HepG2 (cell line): ENCODE measurements around the gene SLC13A2. TPM values are rescaled to one million over a fixed set of nuclear protein-coding genes. Genes with fewer than 3 reads are reported as not detected.

Source experiments
- DZIP1 ChIP-seq: sonication (generic); formaldehyde crosslinking; IDR thresholded peaks from 2 replicates; pipeline ENCODE4 v1.5.0; 2020; ENCODE audit warnings: mild to moderate bottlenecking, missing genetic modification reagents
- ELF3 ChIP-seq: IDR thresholded peaks from 2 replicates; pipeline ENCODE4 v1.6.1; 2016; ENCODE audit warnings: missing genetic modification reagents, missing compliant biosample characterization
- FOXP1 ChIP-seq, 2 experiments: fragments of 450-650 bp in 1 of 2; IDR thresholded peaks; 2 replicates each; pipeline ENCODE4 v1.6.1; 2017 to 2018; ENCODE audit warnings: antibody characterized with exemption in 1 of 2
- GTF3A ChIP-seq: sonication (generic); formaldehyde crosslinking; conservative IDR thresholded peaks from 2 replicates; pipeline ENCODE4 v1.4.0; 2020; ENCODE audit warnings: mild to moderate bottlenecking, missing genetic modification reagents
- MLX ChIP-seq: IDR thresholded peaks from 2 replicates; pipeline ENCODE4 v1.6.1; 2016
- NFKBIZ ChIP-seq: IDR thresholded peaks from 2 replicates; pipeline ENCODE4 v1.6.1; 2018; ENCODE audit warnings: missing genetic modification reagents, missing compliant biosample characterization
- NR1H2 ChIP-seq: sonication (generic); formaldehyde crosslinking; IDR thresholded peaks from 2 replicates; pipeline ENCODE4 v1.8.1; 2022; ENCODE audit warnings: low read depth, missing genetic modification reagents, borderline replicate concordance
- RBM22 ChIP-seq: fragments of 200-400 bp; formaldehyde crosslinking; optimal IDR thresholded peaks from 2 replicates; pipeline ENCODE3; 2017; ENCODE audit warnings: mild to moderate bottlenecking, low read length, moderate library complexity
- SIN3B ChIP-seq: fragments of 150-350 bp; IDR thresholded peaks from 2 replicates; pipeline ENCODE4 v1.6.1; 2014; ENCODE audit warnings: low read length
- SIX1 ChIP-seq: sonication (generic); formaldehyde crosslinking; IDR thresholded peaks from 2 replicates; pipeline ENCODE4 v1.4.0; 2020; ENCODE audit warnings: missing genetic modification reagents, borderline replicate concordance
- SMAD3 ChIP-seq: sonication (generic); formaldehyde crosslinking; IDR thresholded peaks from 2 replicates; pipeline ENCODE4 v1.4.0; 2020; ENCODE audit warnings: missing genetic modification reagents
- TFAP4 ChIP-seq: sonication (generic); IDR thresholded peaks from 2 replicates; pipeline ENCODE4 v1.6.1; 2016; ENCODE audit warnings: low read depth, borderline replicate concordance
- ZBTB26 ChIP-seq: IDR thresholded peaks from 2 replicates; pipeline ENCODE4 v1.6.1; 2016; ENCODE audit warnings: missing compliant biosample characterization, missing genetic modification reagents, borderline replicate concordance
- ZBTB39 ChIP-seq: sonication (generic); formaldehyde crosslinking; IDR thresholded peaks from 2 replicates; pipeline ENCODE4 v1.5.0; 2020; ENCODE audit warnings: missing genetic modification reagents
- ZFP36 ChIP-seq: fragments of 150-350 bp; IDR thresholded peaks from 2 replicates; pipeline ENCODE4 v1.6.1; 2018; ENCODE audit warnings: borderline replicate concordance, low read length, low read depth; ENCODE audit not compliant: partially characterized antibody
- ZFP62 ChIP-seq: sonication (generic); formaldehyde crosslinking; IDR thresholded peaks from 2 replicates; pipeline ENCODE4 v1.4.0; 2020; ENCODE audit warnings: missing genetic modification reagents
- ZFP90 ChIP-seq: sonication (generic); formaldehyde crosslinking; IDR thresholded peaks from 2 replicates; pipeline ENCODE4 v1.8.0; 2022; ENCODE audit warnings: missing genetic modification reagents, mild to moderate bottlenecking, inconsistent platforms, borderline replicate concordance
- ZFX ChIP-seq: sonication (generic); formaldehyde crosslinking; IDR thresholded peaks from 2 replicates; pipeline ENCODE4 v1.4.0; 2020; ENCODE audit warnings: mild to moderate bottlenecking, low read depth, missing genetic modification reagents, moderate library complexity
- ZNF770 ChIP-seq: sonication (generic); formaldehyde crosslinking; IDR thresholded peaks from 2 replicates; pipeline ENCODE4 v1.5.0; 2020; ENCODE audit warnings: mild to moderate bottlenecking, missing genetic modification reagents
- polyA plus RNA-seq, 8 experiments: library from polyadenylated mRNA; depleted of rRNA in 3 of 8; stranded (reverse) in 7 of 8; unstranded in 1 of 8; fragments of >200 nt; fragmentation: Illumina TruSeq in 4 of 8; extraction: Trizol in 4 of 8; gene quantifications; 2 replicates each; pipeline versions ENCODE4 v1.2.1 to v1.2.3, GENCODE V29; 2011 to 2016; ENCODE audit warnings: low read depth in 4 of 8, missing spikeins in 1 of 8, mixed read lengths in 1 of 8; ENCODE audit not compliant: insufficient read depth in 1 of 8
- total RNA-seq, 5 experiments: library from RNA; depleted of rRNA; stranded (reverse); fragments of >200 nt; fragmentation: Illumina TruSeq; extraction: Trizol; gene quantifications; 2 replicates each; pipeline ENCODE4 v1.2.3, GENCODE V29; 2016; ENCODE audit warnings: low read depth in 1 of 5

The SLC13A2 gene
- total and polyA plus RNA-seq, 2 of the 13 experiments (the other 11 are each of a cell fraction or from before 2014, with no cell fraction given) = 0.07 TPM; not detected in 1

GRCh38 chr17:28524476-28525424 is 51.3 kb downstream of the SLC13A2 start (continued):
- TF ChIP-seq ZNF770 (CRISPR knock-in tag) = no peak
- no peak for TF ChIP-seq MLX (CRISPR knock-in tag)
- no peak for TF ChIP-seq ZBTB39 (CRISPR knock-in tag)
- TF ChIP-seq ZBTB26 (CRISPR knock-in tag) = no peak
- TF ChIP-seq ZFP62 (CRISPR knock-in tag) = no peak
- TF ChIP-seq DZIP1 = no peak
- TF ChIP-seq NFKBIZ = no peak
- no peak for TF ChIP-seq FOXP1 (IDR thresholded peaks at IDR 0.05)
- no peak for TF ChIP-seq FOXP1 (CRISPR knock-in tag; IDR thresholded peaks at IDR 0.05)
- peak; percentile 73; the same call in 1 of the 2 replicates for TF ChIP-seq TFAP4
- TF ChIP-seq SMAD3 = no peak
- TF ChIP-seq RBM22 = no peak
- TF ChIP-seq ELF3 (CRISPR knock-in tag) = no peak
- no peak for TF ChIP-seq ZFP36
- no peak for TF ChIP-seq SIN3B
- TF ChIP-seq NR1H2 (CRISPR knock-in tag) = no peak
- TF ChIP-seq GTF3A (CRISPR knock-in tag) = no peak
- no peak for TF ChIP-seq SIX1 (CRISPR knock-in tag)
- TF ChIP-seq ZFX = peak; percentile 59
- 0 out of 2 replicates have a peak, but pooled peaks have one; percentile 49 for TF ChIP-seq ZFP90 (CRISPR knock-in tag)
